GM19239 (cell line): ENCODE results near the gene KCNIP4.

Source experiments
- DNase-seq: peaks from one replicate; pipeline ENCODE4 v3.0.0; 2011; ENCODE audit warnings: low spot score; ENCODE audit not compliant: insufficient read length
- FAIRE-seq: peaks from 2 replicates; lab custom pipeline; 2011; peaks lifted over from hg19 to GRCh38; lab: Jason Lieb, UNC

The KCNIP4 gene

GRCh38 chr4:21290562-21290961 is 658.0 kb downstream of the KCNIP4 start:
- DNase-seq = no peak
- FAIRE-seq = no peak

GRCh38 chr4:21276046-21276445 is 672.5 kb downstream of the KCNIP4 start:
- DNase-seq (no peak), FAIRE-seq (no peak)

DNA sequence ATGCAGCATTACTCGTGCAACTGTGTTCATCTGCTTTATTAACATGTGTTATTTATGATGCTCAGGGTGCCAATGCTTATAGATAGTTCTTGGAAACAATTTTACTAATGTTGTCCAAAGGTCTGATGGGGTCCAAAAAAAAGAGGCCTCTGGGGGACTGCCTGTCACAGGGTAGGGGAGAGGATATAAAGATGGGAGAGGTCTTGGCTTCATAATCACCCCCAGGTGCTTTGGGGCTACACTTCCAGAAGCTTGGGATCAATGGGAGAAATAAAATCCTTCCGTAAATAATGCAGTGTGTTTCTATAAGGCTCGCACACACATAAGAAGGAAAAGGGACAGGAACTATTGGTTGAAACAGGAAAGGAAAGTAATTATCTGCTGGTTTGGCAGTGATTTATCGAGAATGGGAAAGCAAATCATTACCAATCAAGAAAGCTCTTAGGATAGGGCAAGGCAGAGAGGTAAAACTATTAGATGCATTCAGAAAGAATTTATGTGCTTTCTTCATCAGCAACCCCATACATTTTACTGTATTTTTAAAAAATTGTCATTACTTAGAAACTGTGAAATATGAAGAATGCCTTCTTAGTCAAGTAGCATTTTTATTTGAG is 677.0 kb downstream of the KCNIP4 start:
- no peak for FAIRE-seq
- DNase-seq = no peak

DNA sequence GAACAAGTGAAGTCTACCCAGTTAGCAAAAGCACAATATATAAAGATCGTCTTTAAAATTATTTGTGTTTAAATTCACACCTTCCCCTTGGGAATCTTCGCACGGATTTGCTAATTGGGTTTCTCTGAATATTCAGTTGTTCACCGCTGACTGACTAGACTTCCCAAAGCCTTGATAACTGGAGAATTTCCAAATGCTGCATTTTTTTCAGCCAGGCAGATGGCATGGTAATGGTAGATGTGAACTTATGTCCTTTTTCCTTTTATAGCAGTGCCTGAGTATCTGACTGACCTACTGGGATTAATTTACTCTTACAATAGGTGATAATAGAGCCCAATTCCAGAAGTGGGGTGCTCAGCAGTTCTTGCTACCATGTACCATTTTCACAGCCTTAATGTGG is 700.2 kb downstream of the KCNIP4 start:
- no peak for DNase-seq
- no peak for FAIRE-seq

- FAIRE-seq = no peak
- no peak for DNase-seq
Observed at GRCh38 chr4:21242163-21242562, 706.4 kb downstream of the KCNIP4 start.

DNA sequence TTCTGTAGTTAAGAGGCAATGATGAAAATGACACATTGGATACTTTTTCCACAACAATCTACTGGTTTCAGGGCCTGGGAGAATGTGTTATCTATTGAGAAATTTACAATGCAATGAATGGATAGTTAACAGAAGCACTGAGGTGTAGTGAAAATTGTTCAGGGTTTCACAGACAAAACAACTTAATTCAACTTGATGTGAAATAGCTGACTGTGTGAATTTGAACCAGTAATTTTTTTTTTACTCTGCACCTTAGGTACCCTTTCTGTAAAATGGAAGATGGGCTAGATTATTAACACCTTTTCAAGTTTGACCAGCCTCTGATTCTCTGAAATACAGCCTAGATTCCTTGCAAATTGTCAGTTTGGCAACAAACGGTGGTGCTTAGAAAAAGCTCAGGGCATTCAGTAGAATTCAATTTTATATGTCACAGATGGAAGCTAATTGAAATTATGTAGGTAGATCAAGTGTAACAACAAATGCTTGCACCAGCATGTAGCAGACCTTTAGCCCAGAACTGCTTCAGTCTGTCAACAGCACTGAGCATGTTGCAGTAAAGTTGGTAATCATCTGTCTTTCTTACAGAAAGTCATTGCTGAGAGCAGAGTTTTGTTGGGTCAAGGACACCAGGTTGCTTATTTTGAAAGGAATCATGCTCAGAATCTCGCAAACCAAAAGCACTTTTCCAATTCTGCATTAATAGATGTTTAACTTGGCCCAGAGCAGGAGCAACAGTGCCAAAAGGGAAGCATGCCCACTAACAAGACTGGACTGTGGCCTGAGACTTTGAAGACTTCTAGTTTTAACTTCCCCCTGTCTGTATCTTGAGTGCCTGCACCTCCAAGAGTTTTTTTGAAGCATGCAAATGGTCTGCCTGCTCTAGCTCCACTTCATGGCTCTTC is 721.7 kb downstream of the KCNIP4 start:
- DNase-seq (no peak), FAIRE-seq (no peak)

DNA sequence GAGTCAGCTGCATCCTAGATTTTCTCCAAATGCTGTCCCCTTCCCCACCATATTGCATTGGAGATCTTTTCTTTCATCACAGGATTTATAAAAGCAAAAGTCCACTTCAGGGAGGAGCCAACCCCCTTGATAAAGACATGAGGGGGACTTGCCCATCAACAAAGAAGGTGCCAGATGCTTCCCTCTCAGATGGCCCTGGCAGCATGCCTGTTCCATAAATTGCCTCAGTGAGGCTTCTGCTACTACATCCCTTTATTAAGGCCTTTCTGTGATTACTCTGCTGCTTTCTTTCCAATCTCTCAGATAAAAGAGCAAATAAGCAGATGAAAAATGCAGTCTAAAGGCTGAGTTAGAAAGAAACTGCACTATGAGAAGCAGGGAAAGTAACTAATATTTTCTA is 736.7 kb downstream of the KCNIP4 start:
- DNase-seq (no peak), FAIRE-seq (no peak)

DNA sequence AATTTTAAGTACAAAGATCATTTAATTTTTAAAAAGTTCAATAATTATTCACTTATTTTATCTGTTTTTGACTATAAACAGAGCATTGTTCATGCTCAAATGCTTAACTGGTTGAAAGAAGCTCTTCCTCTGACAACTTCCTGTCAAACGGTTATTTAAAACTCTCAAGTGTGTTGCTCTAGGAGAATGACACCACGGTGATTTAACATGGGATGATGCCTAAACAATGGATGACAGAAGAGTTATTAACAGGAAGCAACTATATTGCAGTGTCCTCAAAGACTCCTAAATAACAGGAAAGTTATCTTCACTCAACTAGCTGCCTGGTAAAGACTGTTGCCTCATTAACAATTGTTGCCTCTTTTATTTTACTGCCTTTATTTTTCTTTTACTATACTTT is 738.7 kb downstream of the KCNIP4 start:
- DNase-seq (no peak), FAIRE-seq (no peak)

DNA sequence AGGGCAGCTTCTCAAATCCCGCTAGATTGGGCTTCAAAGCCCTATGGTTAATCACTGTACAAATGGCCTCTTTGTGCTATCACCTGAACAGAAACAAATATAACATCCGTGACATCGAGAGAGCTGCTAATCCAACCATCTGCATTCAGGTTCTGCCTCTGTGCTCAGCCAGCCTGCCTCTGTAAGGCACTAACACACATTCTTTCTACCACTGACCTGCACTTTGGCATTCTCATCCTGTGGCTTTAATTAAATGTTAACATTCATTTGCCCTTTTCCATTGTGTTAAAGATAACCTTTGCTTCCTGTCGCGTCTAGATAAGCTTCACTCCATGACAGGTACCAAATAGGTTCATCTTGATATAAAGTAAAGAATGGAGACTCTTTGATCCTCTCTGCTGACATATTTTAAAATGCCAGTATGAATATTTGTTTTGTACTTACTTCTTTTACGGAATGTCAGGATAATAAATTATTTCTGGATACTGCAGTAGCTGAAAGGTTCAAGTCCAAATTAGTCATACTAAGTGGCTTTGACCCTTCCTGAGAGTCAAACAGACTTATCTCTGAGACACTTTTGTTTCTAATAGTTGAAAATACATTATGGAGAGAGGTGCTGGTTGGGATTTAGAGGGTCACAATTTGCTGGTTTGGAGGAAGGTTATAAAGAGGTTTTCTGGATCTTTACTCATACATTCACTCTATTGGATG is 742.6 kb downstream of the KCNIP4 start:
- no peak for FAIRE-seq
- DNase-seq = no peak

GRCh38 chr4:21203416-21203815 is 745.2 kb downstream of the KCNIP4 start:
- DNase-seq (no peak), FAIRE-seq (no peak)

- DNase-seq (no peak), FAIRE-seq (no peak)
Observed at GRCh38 chr4:21202959-21203358, 745.6 kb downstream of the KCNIP4 start.

DNA sequence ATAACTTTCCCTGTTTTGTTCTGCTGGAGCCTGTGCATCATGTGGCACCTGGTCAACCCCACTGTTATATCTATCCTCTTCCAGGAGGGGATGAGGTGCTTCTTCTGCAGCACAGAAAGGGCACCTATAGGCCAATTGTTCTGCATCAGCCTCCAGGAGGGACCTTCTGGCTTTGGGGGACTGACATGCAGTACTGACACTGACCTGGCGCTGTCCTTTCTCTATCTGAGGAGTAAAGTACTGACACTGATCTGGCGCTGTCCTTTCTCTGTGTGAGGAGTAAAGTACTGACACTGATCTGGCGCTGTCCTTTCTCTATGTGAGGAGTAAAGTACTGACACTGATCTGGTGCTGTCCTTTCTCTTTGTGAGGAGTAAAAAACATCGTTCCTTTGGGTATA is 749.9 kb downstream of the KCNIP4 start:
- no peak for FAIRE-seq

DNA sequence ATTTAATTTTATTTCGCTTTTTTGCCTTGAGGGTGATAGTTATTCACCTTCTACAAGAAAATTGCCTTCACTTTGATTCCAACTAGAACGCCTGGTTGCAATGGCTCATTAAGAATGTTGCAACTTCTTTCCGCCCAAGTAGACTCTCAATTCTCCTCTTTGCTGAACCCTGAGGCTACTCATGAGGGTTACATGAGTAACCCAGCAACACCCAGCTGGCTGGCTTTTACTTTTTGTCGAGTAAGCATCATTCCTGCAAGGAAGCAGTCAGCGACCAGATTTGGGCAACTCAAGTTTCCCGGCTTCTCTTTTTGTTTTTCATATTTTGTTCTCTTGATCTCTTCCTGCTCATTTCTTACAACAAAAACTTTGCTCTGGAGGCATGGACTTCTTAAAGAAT is 752.9 kb downstream of the KCNIP4 start:
- FAIRE-seq = no peak
- no peak for DNase-seq

More for the DNA sequence above, 749.9 kb downstream of the KCNIP4 start:
- no peak for DNase-seq

GRCh38 chr4:21192367-21192766 is 756.2 kb downstream of the KCNIP4 start:
- DNase-seq (no peak), FAIRE-seq (no peak)

GRCh38 chr4:21191317-21191716 is 757.3 kb downstream of the KCNIP4 start:
- no peak for FAIRE-seq
- no peak for DNase-seq

DNA sequence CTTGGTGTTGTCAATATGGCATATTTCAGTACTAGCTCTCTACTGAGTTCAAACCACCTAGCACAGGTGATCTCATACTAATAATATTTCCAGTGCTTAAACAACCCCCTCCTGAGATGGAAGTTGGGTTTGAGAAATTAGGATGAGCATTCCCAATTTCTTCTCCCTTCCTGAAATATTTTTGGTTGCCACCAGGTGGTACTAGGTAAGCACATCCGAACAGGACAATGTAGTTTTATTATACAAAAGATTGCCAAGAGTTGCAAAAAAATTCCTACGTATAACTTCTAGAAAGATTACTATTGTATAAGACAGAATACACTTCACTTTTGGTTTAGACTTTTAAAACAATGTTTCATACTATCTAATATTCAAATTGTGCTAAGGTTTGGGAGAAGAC is 763.8 kb downstream of the KCNIP4 start:
- DNase-seq (no peak), FAIRE-seq (no peak)

DNA sequence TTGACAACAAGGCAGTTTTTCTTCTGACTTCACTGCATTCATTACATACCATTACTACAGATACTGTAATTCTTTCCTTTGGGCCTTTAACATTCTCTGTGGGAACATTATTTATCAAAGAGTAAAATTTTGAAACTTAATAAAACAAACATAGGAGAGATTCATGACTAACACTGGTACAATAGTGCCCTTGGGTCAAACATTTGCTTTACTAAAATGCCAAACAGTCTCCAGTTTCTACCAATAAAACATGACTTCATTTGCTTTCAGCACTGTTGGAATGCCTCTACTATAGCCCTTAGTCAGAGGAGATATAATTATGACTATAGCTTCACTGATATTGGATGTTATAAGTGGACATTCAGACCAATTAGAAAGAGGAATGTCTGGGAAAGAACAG is 766.9 kb downstream of the KCNIP4 start:
- no peak for FAIRE-seq

DNA sequence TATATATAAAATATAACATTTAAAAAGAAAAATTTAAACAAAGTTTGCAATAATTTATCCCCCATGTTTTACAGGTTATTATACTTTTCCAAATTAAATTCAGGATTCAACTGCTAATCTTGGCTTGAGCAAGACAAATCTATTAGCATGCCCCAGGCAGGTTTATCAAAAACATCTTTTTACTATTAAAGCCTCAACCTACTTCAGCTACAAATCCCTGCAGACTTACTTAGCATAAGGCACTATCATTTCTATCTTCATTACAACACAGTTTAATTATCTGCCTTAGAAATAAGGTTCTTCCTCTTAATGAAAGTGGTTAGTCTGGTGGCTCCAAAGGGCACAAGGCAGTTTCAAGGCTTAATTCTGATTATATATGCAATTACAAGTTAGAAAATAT is 770.7 kb downstream of the KCNIP4 start:
- DNase-seq (no peak), FAIRE-seq (no peak)

More for the DNA sequence above, 766.9 kb downstream of the KCNIP4 start:
- DNase-seq = no peak

GRCh38 chr4:21177092-21177491 is 771.5 kb downstream of the KCNIP4 start:
- no peak for DNase-seq
- no peak for FAIRE-seq

- DNase-seq = no peak
Observed at GRCh38 chr4:21167711-21168110, 780.9 kb downstream of the KCNIP4 start.

GRCh38 chr4:21155367-21155766 is 793.2 kb downstream of the KCNIP4 start:
- FAIRE-seq = no peak

More at GRCh38 chr4:21167711-21168110, 780.9 kb downstream of the KCNIP4 start:
- no peak for FAIRE-seq

More at GRCh38 chr4:21155367-21155766, 793.2 kb downstream of the KCNIP4 start:
- no peak for DNase-seq
